Spleen (tissue), 11 donors: ENCODE measurements around the gene IL1RL2. TPM values are rescaled to one million over a fixed set of nuclear protein-coding genes. Genes with fewer than 3 reads are reported as not detected.

Experiments used
- DNase-seq: peaks from one replicate; pipeline ENCODE4 v3.0.0-alpha.2; 2020
- H3K27ac ChIP-seq, 8 donors: fragments of 200-600 bp; sonication (generic) in 7 of 8; 1 replicate in 4 of 8; 2 replicates in 4 of 8; pipeline versions ENCODE4 v1.5.0 to v1.8.0; 2016 to 2021; ENCODE audit warnings: inconsistent platforms in 4 of 8, mild to moderate bottlenecking in 4 of 8, moderate library complexity in 1 of 8
- H3K27me3 ChIP-seq, 7 donors: fragments of 200-600 bp; sonication (generic) in 6 of 7; replicated peaks in 1 of 7; 1 replicate in 4 of 7; 2 replicates in 3 of 7; pipeline versions ENCODE4 v1.5.0 to v1.8.0; 2016 to 2021; ENCODE audit warnings: inconsistent platforms in 3 of 7, mild to moderate bottlenecking in 1 of 7
- H3K36me3 ChIP-seq, 6 donors: fragments of 200-600 bp; sonication (generic) in 5 of 6; 1 replicate in 4 of 6; 2 replicates in 2 of 6; pipeline versions ENCODE4 v1.5.0 to v1.8.0; 2016 to 2021; ENCODE audit warnings: inconsistent platforms in 2 of 6
- H3K4me1 ChIP-seq, 6 donors: fragments of 200-600 bp; sonication (generic) in 5 of 6; 1 replicate in 3 of 6; 2 replicates in 3 of 6; pipeline versions ENCODE4 v1.5.0 to v1.8.0; 2016 to 2021; ENCODE audit warnings: inconsistent platforms in 3 of 6
- H3K4me3 ChIP-seq, 8 donors: fragments of 200-600 bp; sonication (generic) in 7 of 8; 1 replicate in 4 of 8; 2 replicates in 4 of 8; pipeline versions ENCODE4 v1.5.0 to v1.8.0; 2016 to 2021; ENCODE audit warnings: inconsistent platforms in 4 of 8, mild to moderate bottlenecking in 4 of 8, moderate library complexity in 2 of 8
- H3K9me3 ChIP-seq, 8 donors: fragments of 200-600 bp; sonication (generic) in 7 of 8; 1 replicate in 4 of 8; 2 replicates in 4 of 8; pipeline versions ENCODE4 v1.5.0 to v1.8.0; 2016 to 2021; ENCODE audit warnings: inconsistent platforms in 4 of 8
- POLR2A ChIP-seq, 3 donors: fragments of 450-650 bp; IDR thresholded peaks; one replicate each; pipeline ENCODE4 v1.5.1; 2017; ENCODE audit warnings: antibody characterized with exemption in 3 of 3, mild to moderate bottlenecking in 1 of 3
- POLR2AphosphoS5 ChIP-seq, 3 donors: sonication (generic); formaldehyde crosslinking; IDR thresholded peaks; one replicate each; pipeline ENCODE4 v1.5.1; 2017; ENCODE audit warnings: antibody characterized with exemption in 3 of 3
- WGBS, 5 donors: extraction: QIAGEN DNeasy Blood & Tissue Kit in 3 of 5; methylation state at CpG; one replicate each; pipeline versions ENCODE4 v1.1.5 to v1.1.7; 2013 to 2018; 5-methylcytosine and 5-hydroxymethylcytosine counted together
- intact Hi-C: fragments of 100-400 bp; cut with DNase I; formaldehyde crosslinking; loops from one replicate; pipeline ENCODE4 v1.15.0; 2023; ENCODE audit warnings: low total_unique reads
- polyA plus RNA-seq, 3 donors: library from polyadenylated mRNA; stranded (reverse); fragments of 200-250 nt; gene quantifications; one replicate each; pipeline ENCODE4 v1.2.1, GENCODE V29; 2013
- total RNA-seq, 7 donors: library from RNA; depleted of rRNA in 3 of 7; stranded (reverse); fragments of >200 nt in 3 of 7; fragmentation: NEBNext Ultra II Directional in 4 of 7; extraction: Animal tissue kit (Norgen Biotek cat#: 25700) in 4 of 7; gene quantifications; one replicate each; pipeline versions ENCODE4 v1.1.0 to v1.2.1, GENCODE V29; 2016 to 2021
- TF ChIP-seq, protein P1 (sequence below), 11 experiments: fragments of 200-600 bp in 7 of 11; fragments of 450-650 bp in 4 of 11; sonication (generic) in 4 of 11; IDR thresholded peaks in 8 of 11; conservative IDR thresholded peaks in 3 of 11; 1 replicate in 7 of 11; 2 replicates in 4 of 11; pipeline versions ENCODE4 v1.4.0 to v1.8.0; 2016 to 2021; ENCODE audit warnings: antibody characterized with exemption in 11 of 11, inconsistent platforms in 4 of 11, mild to moderate bottlenecking in 1 of 11
- donor health status: healthy with polysubstance abuse.
- donor health status: DM: no; HTN: no; CAD: no; lungs with moderate emphysema.
- donor health status: DM: no; HTN: no; CAD: no.
- donor health status: Bipolar disorder and iron deficiency.
- donor health status: healthy.
- donor health status: DM: no; HTN: no; CAD: no.
- donor health status: DM: yes; HTN: yes; CAD: no.

IL1RL2 gene
- total and polyA plus RNA-seq, 10 donors: 0.05 to 0.49 (median 0.13) TPM; not detected in 4

DNA sequence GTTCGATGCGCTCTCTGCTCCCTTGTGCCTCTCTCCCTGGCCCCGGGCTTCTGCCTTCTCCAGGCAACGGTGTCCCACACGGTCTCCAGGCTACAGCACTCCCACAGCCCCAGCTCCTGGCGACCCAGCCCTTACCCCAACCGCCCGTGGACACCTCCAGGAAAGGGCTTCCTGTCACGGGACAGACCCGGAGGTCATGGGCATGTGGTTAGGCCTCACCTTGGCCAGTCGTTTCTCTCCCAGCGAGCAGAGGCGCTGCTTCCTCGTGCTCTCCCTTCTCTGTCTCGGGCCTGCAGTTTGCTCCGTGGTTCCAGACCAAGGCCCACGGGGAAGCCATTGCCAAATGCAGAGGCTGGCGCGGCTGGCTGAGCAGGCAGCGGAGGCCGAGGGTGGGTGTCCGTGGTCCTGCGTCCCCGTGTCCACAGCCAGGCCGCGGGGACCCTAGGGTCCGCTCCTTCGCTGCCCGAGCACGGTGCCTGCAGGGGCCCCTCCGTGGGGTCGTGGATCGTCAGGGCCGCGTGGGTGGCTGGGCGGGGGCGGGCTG, 63.5 kb downstream of the IL1RL2 start:
- TF ChIP-seq, protein P1, sequence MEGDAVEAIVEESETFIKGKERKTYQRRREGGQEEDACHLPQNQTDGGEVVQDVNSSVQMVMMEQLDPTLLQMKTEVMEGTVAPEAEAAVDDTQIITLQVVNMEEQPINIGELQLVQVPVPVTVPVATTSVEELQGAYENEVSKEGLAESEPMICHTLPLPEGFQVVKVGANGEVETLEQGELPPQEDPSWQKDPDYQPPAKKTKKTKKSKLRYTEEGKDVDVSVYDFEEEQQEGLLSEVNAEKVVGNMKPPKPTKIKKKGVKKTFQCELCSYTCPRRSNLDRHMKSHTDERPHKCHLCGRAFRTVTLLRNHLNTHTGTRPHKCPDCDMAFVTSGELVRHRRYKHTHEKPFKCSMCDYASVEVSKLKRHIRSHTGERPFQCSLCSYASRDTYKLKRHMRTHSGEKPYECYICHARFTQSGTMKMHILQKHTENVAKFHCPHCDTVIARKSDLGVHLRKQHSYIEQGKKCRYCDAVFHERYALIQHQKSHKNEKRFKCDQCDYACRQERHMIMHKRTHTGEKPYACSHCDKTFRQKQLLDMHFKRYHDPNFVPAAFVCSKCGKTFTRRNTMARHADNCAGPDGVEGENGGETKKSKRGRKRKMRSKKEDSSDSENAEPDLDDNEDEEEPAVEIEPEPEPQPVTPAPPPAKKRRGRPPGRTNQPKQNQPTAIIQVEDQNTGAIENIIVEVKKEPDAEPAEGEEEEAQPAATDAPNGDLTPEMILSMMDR (IDR thresholded peaks at IDR 0.05 in 8 of 11, conservative IDR thresholded peaks at IDR 0.05 in 3 of 11): no peak
- no peak for TF ChIP-seq POLR2A (IDR thresholded peaks at IDR 0.05)
- TF ChIP-seq POLR2AphosphoS5 (IDR thresholded peaks at IDR 0.05): no peak
- peak; percentile 79 for DNase-seq
- Histone ChIP-seq H3K27me3 (peaks cover 0 to 42% (median 0%) of the 10 kb centered on the region in 7 donors), H3K9me3 (no peaks in the 10 kb centered on the region), H3K27ac (peak overlapping the region in 1 of 8 donors; percentile 89), H3K4me3 (peak overlapping the region in 1 of 8 donors; percentile 65), H3K4me1 (peaks cover 0 to 40% (median 19%) of the 10 kb centered on the region in 6 donors), H3K36me3 (no peaks in the 10 kb centered on the region)
- intact Hi-C loops: loop anchor here (10.0 kb wide), 1 partner anchor 104 kb away; the partner anchor contains the start of gene IL18R1
- WGBS, 5 donors: 84 to 90% (median 85%) methylated on average over 29 to 37 of the region's 37 CpGs

- Histone ChIP-seq H3K27ac (peak overlapping the region in 5 of 8 donors; percentile 42 to 89 (median 73)), H3K4me3 (peak overlapping the region; percentile 12 to 65 (median 34)), H3K27me3 (peaks cover 0 to 47% (median 0%) of the 10 kb centered on the region in 7 donors), H3K4me1 (peaks cover 0 to 46% (median 23%) of the 10 kb centered on the region in 6 donors), H3K36me3 (no peaks in the 10 kb centered on the region), H3K9me3 (no peaks in the 10 kb centered on the region)
- intact Hi-C loops: loop anchor here (10.0 kb wide), 1 partner anchor 104 kb away; the partner anchor contains the start of gene IL18R1
- peak; percentile 95 for DNase-seq
- WGBS, 5 donors: 3 to 19% (median 5%) methylated on average over 52 of the region's 52 CpGs
- TF ChIP-seq, protein P1 (IDR thresholded peaks at IDR 0.05 in 8 of 11, conservative IDR thresholded peaks at IDR 0.05 in 3 of 11): peak; percentile 59 to 94 (median 78)
- TF ChIP-seq POLR2AphosphoS5 (IDR thresholded peaks at IDR 0.05): peak; percentile 15 to 65 (median 46)
- TF ChIP-seq POLR2A (IDR thresholded peaks at IDR 0.05): no peak
Observed at GRCh38 chr2:102251042-102251848, 64.4 kb downstream of the IL1RL2 start.

DNA sequence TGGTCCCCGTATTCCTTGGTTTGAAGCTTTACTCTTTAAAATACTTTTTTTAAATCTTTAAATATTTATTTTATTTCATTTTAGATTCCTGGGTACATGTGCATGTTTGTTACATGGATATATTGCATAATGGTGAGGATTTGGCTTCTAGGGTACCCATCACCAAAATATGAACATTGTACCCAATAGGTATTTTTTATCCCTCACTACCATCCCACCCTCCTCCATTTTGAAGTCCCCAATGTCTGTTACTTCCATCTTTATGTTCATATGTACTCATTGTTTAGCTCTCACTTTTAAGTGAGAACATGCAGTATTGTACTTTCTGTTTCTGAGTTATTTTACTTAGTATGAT, 65.0 kb downstream of the IL1RL2 start:
- Histone ChIP-seq H3K9me3 (no peaks in the 10 kb centered on the region), H3K27ac (peak overlapping the region in 2 of 8 donors; percentile 74 to 89), H3K36me3 (no peaks in the 10 kb centered on the region), H3K27me3 (peaks cover 0 to 47% (median 0%) of the 10 kb centered on the region in 7 donors), H3K4me1 (peaks cover 0 to 52% (median 27%) of the 10 kb centered on the region in 6 donors), H3K4me3 (peak overlapping the region in 1 of 8 donors; percentile 65)
- intact Hi-C loops: loop anchor here (2.0 to 10.0 kb wide), 2 partner anchors 103 to 191 kb away; partner anchors contain the start of gene IL18R1
- WGBS, 5 donors: 11 to 21% (median 17%) methylated on average over 1 of the region's 1 CpG
- TF ChIP-seq, protein P1 (IDR thresholded peaks at IDR 0.05 in 8 of 11, conservative IDR thresholded peaks at IDR 0.05 in 3 of 11): peak in 2 of 11 experiments; percentile 12 to 23
- TF ChIP-seq POLR2AphosphoS5 (IDR thresholded peaks at IDR 0.05): no peak
- DNase-seq: no peak
